ENCODE measurements around the gene SMPDL3B. TPM values are rescaled to one million over a fixed set of nuclear protein-coding genes. Genes with fewer than 3 reads are reported as not detected.

Gene SMPDL3B
- total and polyA plus RNA-seq, 5 donors from 2014 or later = 0.24 to 0.50 (median 0.32) TPM; not detected in 2

DNA sequence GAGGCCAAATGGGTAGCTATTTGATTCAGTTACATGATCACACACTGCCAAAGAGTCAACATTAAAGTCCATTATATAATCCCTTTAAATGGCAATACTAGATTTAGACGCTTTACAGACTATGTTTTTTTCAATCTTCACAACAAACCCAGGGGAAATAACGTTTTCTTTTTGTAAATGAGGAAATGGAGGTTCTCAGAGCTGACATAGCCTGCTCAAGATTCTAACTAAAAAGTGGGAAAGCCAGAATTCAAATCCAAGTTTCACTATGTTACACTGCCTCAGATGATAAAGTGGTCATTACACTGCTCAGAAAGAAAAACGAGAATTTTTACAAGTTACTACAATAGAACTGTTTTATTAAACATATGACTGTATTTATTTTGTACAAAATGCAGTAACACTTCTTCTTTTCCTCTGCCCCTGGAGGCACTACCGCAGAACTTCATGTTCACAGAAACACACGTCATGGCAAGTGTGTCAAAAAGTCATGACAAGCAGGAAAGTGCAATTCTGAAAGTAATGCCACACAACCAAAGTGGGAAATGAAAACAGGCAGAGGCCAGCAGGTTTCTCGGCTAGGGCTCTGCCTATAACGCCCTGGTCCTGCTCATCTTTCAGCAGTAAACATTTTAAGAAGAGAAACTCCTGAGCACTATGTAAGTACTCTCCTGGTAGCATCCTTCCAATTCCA lies 43.5 kb upstream of the SMPDL3B start:
- peaks cover 70% of the 10 kb centered on the region for H3K36me3 ChIP-seq (ENCODE audit: control insufficient read depth, insufficient read depth, low read length)
- no peaks in the 10 kb centered on the region for H3K27me3 ChIP-seq (ENCODE audit: control insufficient read depth, insufficient read depth, low read length)
- ATAC-seq (ENCODE audit: low read depth in 2 of 2) = peak; percentile 20 to 33
- peaks cover 46% of the 10 kb centered on the region for H3K36me3 Mint-ChIP-seq
- no peaks in the 10 kb centered on the region for H3K9me3 ChIP-seq (ENCODE audit: control insufficient read depth in 2 of 2, low read length in 2 of 2)
- H3K9me3 Mint-ChIP-seq = peaks cover 0 to 2% (median 0%) of the 10 kb centered on the region in 7 donors
- H3K27me3 Mint-ChIP-seq = no peaks in the 10 kb centered on the region
- peaks cover 37% of the 10 kb centered on the region for H3K4me1 ChIP-seq (ENCODE audit: control insufficient read depth, insufficient read depth, low read length, poor library complexity, severe bottlenecking)
- H3K27ac Mint-ChIP-seq = peak overlapping the region; percentile 81 to 97 (median 89)
- no peak overlapping the region for H3K4me3 ChIP-seq (ENCODE audit: low read depth, low read length)
- H3K27ac ChIP-seq (ENCODE audit: insufficient read depth, low read length, poor library complexity, severe bottlenecking) = peak overlapping the region; percentile 63
- H3K4me1 Mint-ChIP-seq = peaks cover 6 to 57% (median 35%) of the 10 kb centered on the region in 4 donors
- DNase-seq = peak in 2 of 3 donors; percentile 32 to 59
- H3K4me3 Mint-ChIP-seq = peak overlapping the region in 3 of 4 donors; percentile 5 to 41 (median 7)

DNA sequence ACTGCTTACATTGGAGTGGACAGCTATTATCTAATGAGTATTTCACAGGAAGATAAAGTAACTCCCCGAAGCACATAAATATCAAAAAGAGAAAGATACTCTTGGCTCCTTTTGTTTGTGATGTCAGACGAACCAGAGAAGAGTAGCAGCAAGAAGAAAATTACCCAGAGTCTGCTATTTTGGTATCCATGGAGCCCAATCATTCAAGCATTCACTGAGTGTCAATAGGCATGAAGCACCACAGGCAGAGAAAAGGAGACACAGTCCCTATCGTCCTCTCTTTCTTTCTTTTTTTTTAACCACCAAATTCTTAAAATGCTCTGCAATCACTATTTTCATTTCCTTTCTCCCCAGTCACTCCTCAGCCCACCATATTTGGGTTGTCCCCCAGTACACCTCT lies 40.3 kb upstream of the SMPDL3B start:
- Mint-ChIP-seq H3K36me3 (peaks cover 41% of the 10 kb centered on the region), H3K27me3 (no peaks in the 10 kb centered on the region), H3K9me3 (no peaks in the 10 kb centered on the region), H3K4me3 (no peak overlapping the region), H3K4me1 (peaks cover 0 to 30% (median 20%) of the 10 kb centered on the region in 4 donors), H3K27ac (peak overlapping the region; percentile 29 to 42 (median 30))
- DNase-seq = no peak
- Histone ChIP-seq H3K27ac (ENCODE audit: insufficient read depth, low read length, poor library complexity, severe bottlenecking) (no peak overlapping the region), H3K4me1 (ENCODE audit: control insufficient read depth, insufficient read depth, low read length, poor library complexity, severe bottlenecking) (peaks cover 19% of the 10 kb centered on the region), H3K4me3 (ENCODE audit: low read depth, low read length) (no peak overlapping the region), H3K27me3 (ENCODE audit: control insufficient read depth, insufficient read depth, low read length) (no peaks in the 10 kb centered on the region), H3K36me3 (ENCODE audit: control insufficient read depth, insufficient read depth, low read length) (peaks cover 74% of the 10 kb centered on the region), H3K9me3 (ENCODE audit: control insufficient read depth in 2 of 2, low read length in 2 of 2) (no peaks in the 10 kb centered on the region)
- no peak for ATAC-seq (ENCODE audit: low read depth in 2 of 2)

DNA sequence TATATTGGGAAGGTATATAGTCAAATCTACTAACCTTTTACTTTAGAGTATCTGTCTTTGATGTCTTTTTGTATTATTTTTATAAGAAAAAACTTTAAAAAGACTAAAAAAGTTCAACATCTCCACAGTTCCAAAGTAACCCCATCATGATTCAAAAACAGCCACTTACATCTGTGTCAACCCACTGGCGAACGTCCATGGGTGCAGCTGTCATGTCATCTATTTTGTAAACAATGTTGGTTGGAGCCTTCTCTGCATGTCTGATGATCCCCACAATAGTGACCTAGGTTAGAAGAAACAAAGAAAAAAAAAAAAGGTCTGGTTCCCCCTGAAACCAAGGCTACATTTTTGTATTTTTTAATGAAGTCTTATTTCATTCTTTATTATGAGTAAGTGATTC lies 28.0 kb upstream of the SMPDL3B start:
- H3K4me3 ChIP-seq (ENCODE audit: low read depth, low read length) = no peak overlapping the region
- DNase-seq = no peak
- no peak overlapping the region for H3K27ac ChIP-seq (ENCODE audit: insufficient read depth, low read length, poor library complexity, severe bottlenecking)
- no peaks in the 10 kb centered on the region for H3K9me3 Mint-ChIP-seq
- H3K27ac Mint-ChIP-seq = no peak overlapping the region
- H3K9me3 ChIP-seq (ENCODE audit: control insufficient read depth in 2 of 2, low read length in 2 of 2) = no peaks in the 10 kb centered on the region
- H3K36me3 Mint-ChIP-seq = peaks cover 26% of the 10 kb centered on the region
- no peaks in the 10 kb centered on the region for H3K27me3 Mint-ChIP-seq
- no peaks in the 10 kb centered on the region for H3K4me1 ChIP-seq (ENCODE audit: control insufficient read depth, insufficient read depth, low read length, poor library complexity, severe bottlenecking)
- ATAC-seq (ENCODE audit: low read depth in 2 of 2) = no peak
- H3K4me1 Mint-ChIP-seq = peaks cover 0 to 20% (median 8%) of the 10 kb centered on the region in 4 donors
- peaks cover 81% of the 10 kb centered on the region for H3K36me3 ChIP-seq (ENCODE audit: control insufficient read depth, insufficient read depth, low read length)
- no peaks in the 10 kb centered on the region for H3K27me3 ChIP-seq (ENCODE audit: control insufficient read depth, insufficient read depth, low read length)
- no peak overlapping the region for H3K4me3 Mint-ChIP-seq

DNA sequence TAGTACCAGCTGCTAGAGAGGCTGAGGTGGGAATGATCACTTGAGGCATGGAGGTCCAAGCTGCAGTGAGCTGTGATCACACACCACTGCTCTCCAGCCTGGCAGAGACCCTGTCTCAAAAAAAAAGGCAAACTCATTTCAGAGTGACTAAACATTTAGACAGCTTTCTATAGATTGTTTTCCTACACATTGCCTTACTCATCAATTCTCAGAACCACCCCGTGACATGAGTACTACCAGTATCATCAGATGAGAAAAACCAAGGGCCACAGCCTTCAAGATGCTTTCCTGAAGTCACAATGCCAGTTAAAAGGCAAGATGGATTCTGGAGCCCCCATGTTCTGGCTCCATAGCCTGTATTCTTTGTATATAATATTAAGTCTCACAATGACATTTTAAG lies 22.4 kb upstream of the SMPDL3B start:
- Mint-ChIP-seq H3K27ac (peak overlapping the region; percentile 52 to 100 (median 63)), H3K4me3 (peak overlapping the region; percentile 46 to 84 (median 68)), H3K27me3 (peaks cover 2% of the 10 kb centered on the region), H3K4me1 (peaks cover 0 to 41% (median 22%) of the 10 kb centered on the region in 4 donors), H3K9me3 (peaks cover 0 to 2% (median 0%) of the 10 kb centered on the region in 7 donors), H3K36me3 (peaks cover 23% of the 10 kb centered on the region)
- no peak for ATAC-seq (ENCODE audit: low read depth in 2 of 2)
- DNase-seq = peak in 1 of 3 donors; percentile 60
- Histone ChIP-seq H3K27me3 (ENCODE audit: control insufficient read depth, insufficient read depth, low read length) (no peaks in the 10 kb centered on the region), H3K4me3 (ENCODE audit: low read depth, low read length) (no peak overlapping the region), H3K9me3 (ENCODE audit: control insufficient read depth in 2 of 2, low read length in 2 of 2) (no peaks in the 10 kb centered on the region), H3K4me1 (ENCODE audit: control insufficient read depth, insufficient read depth, low read length, poor library complexity, severe bottlenecking) (peaks cover 12% of the 10 kb centered on the region), H3K36me3 (ENCODE audit: control insufficient read depth, insufficient read depth, low read length) (peaks cover 42% of the 10 kb centered on the region), H3K27ac (ENCODE audit: insufficient read depth, low read length, poor library complexity, severe bottlenecking) (no peak overlapping the region)

DNA sequence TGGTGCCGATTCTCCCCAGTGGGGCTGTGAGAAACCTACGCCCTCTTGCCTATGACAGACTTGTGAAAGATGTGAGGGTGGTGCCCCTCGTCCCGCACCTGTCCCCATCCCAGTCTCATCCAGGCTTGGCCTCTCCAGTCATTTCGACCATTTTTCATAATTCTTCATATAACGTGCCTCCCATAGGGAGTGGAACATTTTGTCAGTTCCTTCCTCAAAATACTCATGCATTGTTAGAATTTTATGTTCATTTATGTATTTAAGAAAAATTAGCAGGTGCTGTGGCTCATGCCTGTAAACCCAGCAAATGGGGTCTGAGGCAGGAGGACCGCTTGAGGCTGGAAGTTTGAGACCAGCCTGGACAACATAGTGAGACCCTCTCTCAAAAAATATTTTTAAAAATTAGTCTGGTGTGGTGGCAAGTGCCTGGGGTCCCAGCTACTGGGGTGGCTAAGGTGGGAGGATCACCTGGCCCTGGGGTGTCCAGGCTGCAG lies 19.7 kb upstream of the SMPDL3B start:
- H3K27me3 ChIP-seq (ENCODE audit: control insufficient read depth, insufficient read depth, low read length) = no peaks in the 10 kb centered on the region
- H3K36me3 ChIP-seq (ENCODE audit: control insufficient read depth, insufficient read depth, low read length) = peaks cover 17% of the 10 kb centered on the region
- Mint-ChIP-seq H3K9me3 (peaks cover 0 to 2% (median 0%) of the 10 kb centered on the region in 7 donors), H3K27me3 (peaks cover 19% of the 10 kb centered on the region), H3K27ac (peak overlapping the region; percentile 99 to 100 (median 100)), H3K4me3 (peak overlapping the region in 3 of 4 donors; percentile 94 to 100 (median 100)), H3K36me3 (peaks cover 13% of the 10 kb centered on the region), H3K4me1 (peaks cover 0 to 32% (median 21%) of the 10 kb centered on the region in 4 donors)
- H3K4me1 ChIP-seq (ENCODE audit: control insufficient read depth, insufficient read depth, low read length, poor library complexity, severe bottlenecking) = peaks cover 12% of the 10 kb centered on the region
- H3K9me3 ChIP-seq (ENCODE audit: control insufficient read depth in 2 of 2, low read length in 2 of 2) = no peaks in the 10 kb centered on the region
- DNase-seq = no peak
- peak overlapping the region; percentile 93 for H3K27ac ChIP-seq (ENCODE audit: insufficient read depth, low read length, poor library complexity, severe bottlenecking)
- H3K4me3 ChIP-seq (ENCODE audit: low read depth, low read length) = peak overlapping the region; percentile 43
- ATAC-seq (ENCODE audit: low read depth in 2 of 2) = no peak

DNA sequence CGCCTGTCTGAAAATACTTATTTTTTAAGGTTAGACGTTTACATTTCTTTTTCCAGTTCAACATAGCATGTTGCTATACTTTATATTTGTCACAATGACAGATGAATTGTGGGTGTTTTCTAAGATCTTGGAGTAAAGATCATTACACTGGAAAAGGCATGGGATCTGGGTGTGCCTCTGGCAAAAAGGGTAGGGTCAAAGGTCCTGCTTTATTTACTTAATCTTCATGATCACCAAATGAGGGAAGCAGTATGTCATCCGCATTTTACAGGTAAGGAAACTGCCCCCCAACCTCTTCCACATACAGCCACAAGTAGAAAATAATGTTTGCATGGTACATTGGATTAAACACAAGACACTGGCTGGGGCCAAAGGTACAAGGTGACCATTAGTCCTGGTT lies 12.5 kb upstream of the SMPDL3B start:
- Mint-ChIP-seq H3K4me3 (no peak overlapping the region), H3K36me3 (peaks cover 4% of the 10 kb centered on the region), H3K27ac (no peak overlapping the region), H3K9me3 (peaks cover 0 to 2% (median 0%) of the 10 kb centered on the region in 7 donors), H3K4me1 (no peaks in the 10 kb centered on the region), H3K27me3 (peaks cover 36% of the 10 kb centered on the region)
- Histone ChIP-seq H3K36me3 (ENCODE audit: control insufficient read depth, insufficient read depth, low read length) (no peaks in the 10 kb centered on the region), H3K27ac (ENCODE audit: insufficient read depth, low read length, poor library complexity, severe bottlenecking) (no peak overlapping the region), H3K9me3 (ENCODE audit: control insufficient read depth in 2 of 2, low read length in 2 of 2) (no peaks in the 10 kb centered on the region), H3K4me1 (ENCODE audit: control insufficient read depth, insufficient read depth, low read length, poor library complexity, severe bottlenecking) (no peaks in the 10 kb centered on the region), H3K27me3 (ENCODE audit: control insufficient read depth, insufficient read depth, low read length) (peaks cover 2% of the 10 kb centered on the region), H3K4me3 (ENCODE audit: low read depth, low read length) (no peak overlapping the region)
- no peak for ATAC-seq (ENCODE audit: low read depth in 2 of 2)
- DNase-seq = no peak

DNA sequence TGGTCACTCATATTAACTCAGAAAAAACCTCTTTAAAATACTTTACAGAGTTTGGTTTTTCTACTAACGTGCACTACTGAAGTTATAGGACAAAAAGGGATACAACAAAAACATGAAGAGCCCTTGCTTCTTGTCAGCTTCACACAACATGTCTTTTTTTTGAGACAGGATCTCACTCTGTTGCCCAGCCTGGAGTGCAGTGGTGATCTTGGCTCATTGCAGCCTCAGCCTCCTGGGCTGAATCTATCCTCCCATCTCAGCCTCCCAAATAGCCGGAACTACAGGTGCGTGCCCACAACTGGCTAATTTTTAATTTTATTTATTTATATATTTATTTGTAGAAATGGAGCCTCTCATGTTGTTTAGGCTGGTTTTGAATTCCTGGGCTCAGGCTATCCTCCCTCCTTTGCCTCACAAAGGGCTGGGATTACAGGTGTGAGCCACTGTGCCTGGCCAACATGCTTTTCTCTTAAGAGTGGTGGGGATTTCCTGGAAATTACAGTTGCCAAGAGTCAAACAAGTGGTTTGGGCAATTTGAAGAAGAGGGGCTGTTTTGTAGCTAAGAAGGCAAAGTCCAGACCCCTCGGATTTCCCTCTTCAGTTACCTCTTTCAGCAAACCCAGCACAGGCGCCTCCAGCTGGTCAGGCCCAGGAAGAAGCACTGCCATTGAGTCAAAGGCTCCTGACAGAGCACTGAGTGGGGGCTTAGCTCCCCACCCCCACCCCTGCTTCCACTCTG lies 6.4 kb upstream of the SMPDL3B start:
- Histone ChIP-seq H3K4me1 (ENCODE audit: control insufficient read depth, insufficient read depth, low read length, poor library complexity, severe bottlenecking) (no peaks in the 10 kb centered on the region), H3K27me3 (ENCODE audit: control insufficient read depth, insufficient read depth, low read length) (peaks cover 2% of the 10 kb centered on the region), H3K4me3 (ENCODE audit: low read depth, low read length) (no peak overlapping the region), H3K9me3 (ENCODE audit: control insufficient read depth in 2 of 2, low read length in 2 of 2) (no peaks in the 10 kb centered on the region), H3K36me3 (ENCODE audit: control insufficient read depth, insufficient read depth, low read length) (no peaks in the 10 kb centered on the region), H3K27ac (ENCODE audit: insufficient read depth, low read length, poor library complexity, severe bottlenecking) (no peak overlapping the region)
- Mint-ChIP-seq H3K4me1 (no peaks in the 10 kb centered on the region), H3K27me3 (peaks cover 34% of the 10 kb centered on the region), H3K36me3 (peaks cover 4% of the 10 kb centered on the region), H3K9me3 (peaks cover 0 to 4% (median 0%) of the 10 kb centered on the region in 7 donors), H3K4me3 (no peak overlapping the region), H3K27ac (no peak overlapping the region)
- ATAC-seq (ENCODE audit: low read depth in 2 of 2) = no peak
- DNase-seq = no peak

Measured in CD4-positive, CD25-positive, alpha-beta regulatory T cell (primary cell).